LNCaP clone FGC (cell line): ENCODE measurements around the gene METAP1D.

ENCODE experiments used
- DNase-seq: peaks from one replicate; pipeline ENCODE4 v3.0.0-alpha.2; 2011; ENCODE audit warnings: low read depth
- H3K4me3 ChIP-seq: 2 replicates; pipeline ENCODE4 v1.5.1; 2011; ENCODE audit warnings: mild to moderate bottlenecking, low read depth, low read length, control low read depth
- TF ChIP-seq, protein P1 (sequence below): IDR thresholded peaks from 2 replicates; pipeline ENCODE4 v1.5.1; 2012; ENCODE audit warnings: mild to moderate bottlenecking; ENCODE audit not compliant: control insufficient read depth, insufficient read depth; ENCODE audit errors: extremely low read depth

METAP1D gene

DNA sequence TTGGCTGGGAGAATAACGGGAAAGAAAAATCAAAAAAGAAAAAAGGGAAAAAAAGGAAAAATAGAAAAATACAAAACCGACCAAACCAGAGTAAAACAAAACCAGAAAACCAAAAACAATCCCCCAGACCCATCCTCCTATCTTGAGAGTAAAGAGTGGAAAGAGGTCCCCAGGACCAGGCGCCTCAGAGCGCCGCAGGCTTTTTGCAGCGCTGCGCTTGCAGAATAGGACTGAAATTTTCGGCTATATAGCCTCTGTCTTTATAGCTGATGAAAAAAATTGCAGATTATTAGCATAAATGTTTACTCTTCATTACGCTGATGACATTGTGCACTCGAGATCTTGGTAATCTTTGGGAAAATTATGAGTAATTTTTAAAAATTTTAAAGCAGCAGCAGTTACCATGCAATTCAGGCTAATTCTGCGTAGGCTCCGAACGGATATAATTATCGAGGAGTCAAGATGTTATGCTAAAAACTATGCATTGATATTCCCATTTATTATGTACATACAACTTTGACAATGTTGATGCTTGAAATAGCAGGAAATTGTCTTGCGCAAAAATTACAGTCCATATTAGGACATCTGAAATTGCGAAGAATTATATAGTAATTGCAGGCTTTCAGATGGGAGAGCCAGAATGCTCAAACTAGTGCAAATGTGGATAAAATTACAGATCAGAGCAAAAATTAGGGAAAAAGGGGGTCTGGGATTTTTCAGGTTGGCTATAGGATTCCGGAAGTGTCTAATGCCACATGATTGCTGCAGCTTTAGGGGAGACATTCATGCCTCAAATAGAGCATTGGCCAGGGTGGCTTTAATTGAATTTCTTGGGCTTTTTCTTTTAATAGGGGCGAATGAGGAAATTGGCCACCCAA, 93.9 kb downstream of the METAP1D start:
- TF ChIP-seq, protein P1, sequence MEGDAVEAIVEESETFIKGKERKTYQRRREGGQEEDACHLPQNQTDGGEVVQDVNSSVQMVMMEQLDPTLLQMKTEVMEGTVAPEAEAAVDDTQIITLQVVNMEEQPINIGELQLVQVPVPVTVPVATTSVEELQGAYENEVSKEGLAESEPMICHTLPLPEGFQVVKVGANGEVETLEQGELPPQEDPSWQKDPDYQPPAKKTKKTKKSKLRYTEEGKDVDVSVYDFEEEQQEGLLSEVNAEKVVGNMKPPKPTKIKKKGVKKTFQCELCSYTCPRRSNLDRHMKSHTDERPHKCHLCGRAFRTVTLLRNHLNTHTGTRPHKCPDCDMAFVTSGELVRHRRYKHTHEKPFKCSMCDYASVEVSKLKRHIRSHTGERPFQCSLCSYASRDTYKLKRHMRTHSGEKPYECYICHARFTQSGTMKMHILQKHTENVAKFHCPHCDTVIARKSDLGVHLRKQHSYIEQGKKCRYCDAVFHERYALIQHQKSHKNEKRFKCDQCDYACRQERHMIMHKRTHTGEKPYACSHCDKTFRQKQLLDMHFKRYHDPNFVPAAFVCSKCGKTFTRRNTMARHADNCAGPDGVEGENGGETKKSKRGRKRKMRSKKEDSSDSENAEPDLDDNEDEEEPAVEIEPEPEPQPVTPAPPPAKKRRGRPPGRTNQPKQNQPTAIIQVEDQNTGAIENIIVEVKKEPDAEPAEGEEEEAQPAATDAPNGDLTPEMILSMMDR = no peak
- no peak for DNase-seq
- no peak overlapping the region for H3K4me3 ChIP-seq

DNA sequence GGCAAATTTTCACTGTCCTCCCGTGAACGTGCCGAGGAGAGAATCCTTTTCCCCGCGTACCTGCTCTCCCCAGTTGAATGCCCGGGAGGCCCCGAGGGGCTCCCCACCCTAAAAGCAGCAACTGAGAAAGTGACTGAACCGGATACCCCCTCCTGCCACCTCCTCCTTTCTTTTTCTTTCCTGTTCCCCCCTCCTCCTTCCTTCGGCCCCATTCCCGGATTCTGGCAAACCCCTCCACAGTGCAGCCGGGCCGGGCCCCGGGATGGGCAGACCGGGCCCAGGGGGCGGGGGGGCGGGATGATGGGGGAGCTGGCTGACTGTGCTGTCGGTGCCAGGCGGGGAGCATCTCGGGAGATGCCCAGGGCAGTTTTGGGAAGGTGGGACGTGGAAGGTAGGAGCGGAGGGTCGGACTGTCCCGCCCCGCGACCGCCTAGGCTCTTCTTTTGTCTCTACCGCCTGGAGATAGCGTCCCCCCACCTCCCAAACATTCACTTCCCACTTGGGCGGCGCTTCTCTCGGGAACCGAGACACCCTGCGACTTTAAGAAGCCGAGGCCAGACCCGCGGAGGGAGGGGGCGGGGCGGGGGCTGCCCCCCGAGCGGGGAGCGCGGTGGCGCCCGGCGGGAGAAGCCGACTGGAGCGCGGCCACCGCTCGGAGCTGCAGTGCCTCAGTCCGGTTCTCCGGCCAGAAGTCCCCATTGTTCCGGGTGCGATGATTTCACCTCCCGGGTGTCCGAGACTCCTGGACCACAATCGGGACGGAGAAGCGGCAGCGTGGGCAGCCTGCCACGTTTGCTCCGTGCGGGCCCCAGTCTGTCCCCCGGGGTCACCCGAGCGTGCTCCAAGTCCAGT, 94.8 kb downstream of the METAP1D start:
- H3K4me3 ChIP-seq = peak overlapping the region; percentile 53
- no peak for DNase-seq
- TF ChIP-seq, protein P1 = no peak

DNA sequence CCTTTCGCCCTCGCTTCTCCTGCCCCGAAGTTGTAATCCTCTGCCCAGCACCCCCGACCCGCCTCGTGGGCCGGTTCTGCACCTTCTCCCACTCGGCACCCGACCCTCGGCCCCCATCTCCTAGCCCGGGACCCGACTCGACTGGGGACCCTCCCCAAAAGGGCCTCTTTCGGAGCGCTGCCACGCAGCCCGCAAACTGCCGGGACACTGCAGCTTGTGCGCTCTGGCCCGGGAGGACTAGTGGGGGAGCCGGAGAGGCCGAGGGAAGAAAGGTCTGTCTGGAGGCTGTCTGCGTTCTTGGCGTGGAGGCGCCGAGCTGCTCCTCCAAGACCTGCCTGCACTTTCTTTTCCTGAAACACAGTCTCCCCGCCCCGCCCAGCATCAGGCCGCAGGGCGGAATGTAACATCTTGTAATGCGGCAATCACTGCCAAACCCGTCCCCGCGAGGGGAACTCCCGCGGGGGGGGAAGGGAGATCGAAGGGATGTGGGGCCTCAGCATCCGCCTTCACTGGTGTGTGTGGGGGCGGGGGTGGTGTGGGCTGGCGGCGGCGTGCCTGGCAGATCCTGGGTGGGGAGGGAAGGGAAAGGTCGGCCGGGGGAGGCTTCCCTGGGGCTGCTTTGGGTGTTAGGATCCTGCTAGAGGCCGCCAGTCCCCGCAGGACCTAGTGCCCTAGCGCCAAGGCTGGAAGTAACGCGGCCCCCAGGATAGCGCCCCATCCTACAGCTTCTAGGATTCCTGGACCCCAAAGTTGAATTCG, 95.6 kb downstream of the METAP1D start:
- TF ChIP-seq, protein P1 = no peak
- peak overlapping the region; percentile 53 for H3K4me3 ChIP-seq
- DNase-seq = no peak

- TF ChIP-seq, protein P1 = no peak
- H3K4me3 ChIP-seq = no peak overlapping the region
- no peak for DNase-seq
These were observed 96.3 kb downstream of the METAP1D start for GRCh38 chr2:172095905-172096625.

GRCh38 chr2:172096626-172097547, 97.1 kb downstream of the METAP1D start:
- no peak overlapping the region for H3K4me3 ChIP-seq
- TF ChIP-seq, protein P1 = no peak
- DNase-seq = no peak
